IPS-20b (cell line): Measurements from ENCODE around the gene MACROD2.
"Not testable (repeated sequence)": the region's sequence is repeated elsewhere in the genome, so short reads cannot be mapped to it uniquely, and the experiment has no call there.

Source experiments
- H3K27ac ChIP-seq: one replicate; pipeline ENCODE4 v1.5.1; 2013; ENCODE audit warnings: low read length
- H3K27me3 ChIP-seq: 2 replicates; pipeline ENCODE4 v1.6.1; 2013; ENCODE audit warnings: mild to moderate bottlenecking, low read length, inconsistent platforms; ENCODE audit not compliant: insufficient read depth
- H3K36me3 ChIP-seq: 2 replicates; pipeline ENCODE4 v1.6.1; 2013; ENCODE audit warnings: low read depth, mild to moderate bottlenecking, inconsistent platforms, low read length, moderate library complexity; ENCODE audit not compliant: insufficient read depth
- H3K4me1 ChIP-seq: 2 replicates; pipeline ENCODE4 v1.6.1; 2013; ENCODE audit warnings: mild to moderate bottlenecking, control low read depth, inconsistent platforms, low read length, moderate library complexity; ENCODE audit not compliant: insufficient read depth
- H3K4me3 ChIP-seq: 2 replicates; pipeline ENCODE4 v1.5.1; 2013; ENCODE audit warnings: mild to moderate bottlenecking, low read length, inconsistent platforms
- H3K9ac ChIP-seq: 2 replicates; pipeline ENCODE4 v1.6.1; 2013; ENCODE audit warnings: low read depth, mild to moderate bottlenecking, inconsistent platforms, low read length, moderate library complexity
- H3K9me3 ChIP-seq: 2 replicates; pipeline ENCODE4 v1.6.1; 2013; ENCODE audit warnings: mild to moderate bottlenecking, low read depth, low read length, inconsistent platforms; ENCODE audit not compliant: insufficient read depth

The MACROD2 gene

GRCh38 chr20:15537200-15537599, 1541.9 kb downstream of the MACROD2 start:
- not testable (repeated sequence) for H3K9ac ChIP-seq, H3K27ac ChIP-seq, H3K27me3 ChIP-seq, H3K36me3 ChIP-seq, H3K9me3 ChIP-seq, H3K4me1 ChIP-seq, H3K4me3 ChIP-seq

- Histone ChIP-seq H3K9ac (no peak overlapping the region), H3K9me3 (no peaks in the 10 kb centered on the region), H3K4me1 (no peaks in the 10 kb centered on the region), H3K36me3 (no peaks in the 10 kb centered on the region), H3K4me3 (no peak overlapping the region), H3K27me3 (no peaks in the 10 kb centered on the region), H3K27ac (no peak overlapping the region)
Measured at GRCh38 chr20:15542655-15543054, 1547.3 kb downstream of the MACROD2 start.

- H3K4me1 ChIP-seq = no peaks in the 10 kb centered on the region
- no peak overlapping the region for H3K4me3 ChIP-seq
- no peaks in the 10 kb centered on the region for H3K9me3 ChIP-seq
Measured at GRCh38 chr20:15544742-15545141, 1549.4 kb downstream of the MACROD2 start.

GRCh38 chr20:15546525-15547023, 1551.3 kb downstream of the MACROD2 start:
- Histone ChIP-seq H3K36me3 (no peaks in the 10 kb centered on the region), H3K9ac (no peak overlapping the region), H3K4me1 (no peaks in the 10 kb centered on the region), H3K4me3 (no peak overlapping the region), H3K27me3 (no peaks in the 10 kb centered on the region), H3K27ac (no peak overlapping the region), H3K9me3 (no peaks in the 10 kb centered on the region)

More at GRCh38 chr20:15544742-15545141, 1549.4 kb downstream of the MACROD2 start:
- H3K27ac ChIP-seq = no peak overlapping the region
- no peak overlapping the region for H3K9ac ChIP-seq
- H3K27me3 ChIP-seq = no peaks in the 10 kb centered on the region
- H3K36me3 ChIP-seq = no peaks in the 10 kb centered on the region

GRCh38 chr20:15547119-15547518, 1551.8 kb downstream of the MACROD2 start:
- no peaks in the 10 kb centered on the region for H3K4me1 ChIP-seq
- no peaks in the 10 kb centered on the region for H3K27me3 ChIP-seq
- H3K9ac ChIP-seq = no peak overlapping the region
- no peaks in the 10 kb centered on the region for H3K36me3 ChIP-seq
- H3K27ac ChIP-seq = no peak overlapping the region
- no peak overlapping the region for H3K4me3 ChIP-seq
- H3K9me3 ChIP-seq = peaks cover under 1% of the 10 kb centered on the region; the same call in 1 of the 2 replicates

GRCh38 chr20:15550116-15550870, 1555.0 kb downstream of the MACROD2 start:
- H3K36me3 ChIP-seq = no peaks in the 10 kb centered on the region
- no peaks in the 10 kb centered on the region for H3K4me1 ChIP-seq
- H3K9ac ChIP-seq = no peak overlapping the region
- no peak overlapping the region for H3K27ac ChIP-seq
- H3K27me3 ChIP-seq = no peaks in the 10 kb centered on the region
- H3K4me3 ChIP-seq = no peak overlapping the region
- H3K9me3 ChIP-seq = peaks cover 16% of the 10 kb centered on the region; the same call in 1 of the 2 replicates

GRCh38 chr20:15555913-15556312, 1560.6 kb downstream of the MACROD2 start:
- Histone ChIP-seq H3K9me3 (peaks cover 16% of the 10 kb centered on the region; the same call in 1 of the 2 replicates), H3K4me1 (peaks cover 3% of the 10 kb centered on the region; the same call in 1 of the 2 replicates), H3K9ac (no peak overlapping the region), H3K27me3 (no peaks in the 10 kb centered on the region), H3K27ac (no peak overlapping the region), H3K4me3 (no peak overlapping the region), H3K36me3 (no peaks in the 10 kb centered on the region)

- Histone ChIP-seq H3K9ac (no peak overlapping the region), H3K27me3 (no peaks in the 10 kb centered on the region), H3K4me1 (peaks cover 12% of the 10 kb centered on the region; the same call in 1 of the 2 replicates), H3K27ac (no peak overlapping the region), H3K9me3 (peaks cover 16% of the 10 kb centered on the region; the same call in 1 of the 2 replicates), H3K4me3 (no peak overlapping the region), H3K36me3 (no peaks in the 10 kb centered on the region)
Measured at GRCh38 chr20:15556869-15557268, 1561.6 kb downstream of the MACROD2 start.

GRCh38 chr20:15561070-15561569, 1565.8 kb downstream of the MACROD2 start:
- H3K9ac ChIP-seq = peak overlapping the region; percentile 25; the same call in 1 of the 2 replicates
- H3K27ac ChIP-seq = no peak overlapping the region
- H3K27me3 ChIP-seq = no peaks in the 10 kb centered on the region; the same call in 1 of the 2 replicates
- no peaks in the 10 kb centered on the region for H3K9me3 ChIP-seq
- peak overlapping the region; percentile 24; the same call in 1 of the 2 replicates for H3K4me3 ChIP-seq
- H3K36me3 ChIP-seq = no peaks in the 10 kb centered on the region
- H3K4me1 ChIP-seq = peaks cover 27% of the 10 kb centered on the region; the same call in 1 of the 2 replicates

GRCh38 chr20:15561707-15562404, 1566.5 kb downstream of the MACROD2 start:
- Histone ChIP-seq H3K27ac (no peak overlapping the region), H3K4me1 (peaks cover 27% of the 10 kb centered on the region; the same call in 1 of the 2 replicates), H3K4me3 (peak overlapping the region; percentile 24; the same call in 1 of the 2 replicates), H3K9me3 (no peaks in the 10 kb centered on the region), H3K36me3 (no peaks in the 10 kb centered on the region), H3K9ac (peak overlapping the region; percentile 25; the same call in 1 of the 2 replicates), H3K27me3 (no peaks in the 10 kb centered on the region; the same call in 1 of the 2 replicates)

- no peak overlapping the region for H3K9ac ChIP-seq
Measured at GRCh38 chr20:15563836-15564235, 1568.5 kb downstream of the MACROD2 start.

More at GRCh38 chr20:15563836-15564235, 1568.5 kb downstream of the MACROD2 start:
- peaks cover 27% of the 10 kb centered on the region; the same call in 1 of the 2 replicates for H3K4me1 ChIP-seq
- no peaks in the 10 kb centered on the region for H3K9me3 ChIP-seq
- H3K27me3 ChIP-seq = no peaks in the 10 kb centered on the region; the same call in 1 of the 2 replicates
- H3K36me3 ChIP-seq = no peaks in the 10 kb centered on the region
- no peak overlapping the region for H3K27ac ChIP-seq
- H3K4me3 ChIP-seq = no peak overlapping the region
